ENCODE data around the gene TSPEAR.
"Not testable (repeated sequence)": the region's sequence is repeated elsewhere in the genome, so short reads cannot be mapped to it uniquely, and the experiment has no call there.

TSPEAR gene

GRCh38 chr21:44702111-44702972 is 9.0 kb downstream of the TSPEAR start:
- DNase-seq (ENCODE audit: low spot score), result no peak

GRCh38 chr21:44701541-44701940 is 9.8 kb downstream of the TSPEAR start:
- DNase-seq (ENCODE audit: low spot score), result no peak

GRCh38 chr21:44701023-44701400 is 10.4 kb downstream of the TSPEAR start:
- DNase-seq (ENCODE audit: low spot score), result no peak

- DNase-seq (ENCODE audit: low spot score), result no peak
Measured at GRCh38 chr21:44700101-44701022, 11.0 kb downstream of the TSPEAR start.

- DNase-seq (ENCODE audit: low spot score), result no peak
Measured at GRCh38 chr21:44699502-44700001, 11.8 kb downstream of the TSPEAR start.

GRCh38 chr21:44697811-44698734 is 13.3 kb downstream of the TSPEAR start:
- no peak for DNase-seq (ENCODE audit: low spot score)

- DNase-seq (ENCODE audit: low spot score), result not testable (repeated sequence)
Measured at GRCh38 chr21:44697172-44697810, 14.1 kb downstream of the TSPEAR start, which contains the start of gene KRTAP10-12. Gene KRTAP10-12 (plus strand): TSS chr21:44697172. CDS start chr21:44697202, 30 bp downstream.

GRCh38 chr21:44696572-44696971 is 14.8 kb downstream of the TSPEAR start:
- DNase-seq (ENCODE audit: low spot score), result no peak

GRCh38 chr21:44695641-44696040 is 15.7 kb downstream of the TSPEAR start:
- DNase-seq (ENCODE audit: low spot score), result no peak

GRCh38 chr21:44695184-44695583 is 16.2 kb downstream of the TSPEAR start:
- DNase-seq (ENCODE audit: low spot score), result no peak

GRCh38 chr21:44694776-44695175 is 16.6 kb downstream of the TSPEAR start:
- no peak for DNase-seq (ENCODE audit: low spot score)

GRCh38 chr21:44692798-44693512 is 18.4 kb downstream of the TSPEAR start:
- no peak for DNase-seq (ENCODE audit: low spot score)

GRCh38 chr21:44691686-44692085 is 19.7 kb downstream of the TSPEAR start:
- DNase-seq (ENCODE audit: low spot score), result no peak

- DNase-seq (ENCODE audit: low spot score), result not testable (repeated sequence)
Measured at GRCh38 chr21:44689740-44690139, 21.6 kb downstream of the TSPEAR start.

GRCh38 chr21:44687671-44688070 is 23.7 kb downstream of the TSPEAR start:
- no peak for DNase-seq (ENCODE audit: low spot score)

GRCh38 chr21:44686843-44687561 is 24.4 kb downstream of the TSPEAR start:
- DNase-seq (ENCODE audit: low spot score), result no peak

- no peak for DNase-seq (ENCODE audit: low spot score)
Measured at GRCh38 chr21:44686000-44686781, 25.2 kb downstream of the TSPEAR start.

- DNase-seq (ENCODE audit: low spot score), result not testable (repeated sequence)
Measured at GRCh38 chr21:44685050-44685449, 26.3 kb downstream of the TSPEAR start.

GRCh38 chr21:44684483-44684882 is 26.9 kb downstream of the TSPEAR start:
- no peak for DNase-seq (ENCODE audit: low spot score)
